Measurements from ENCODE around the gene CFAP100.

DNA sequence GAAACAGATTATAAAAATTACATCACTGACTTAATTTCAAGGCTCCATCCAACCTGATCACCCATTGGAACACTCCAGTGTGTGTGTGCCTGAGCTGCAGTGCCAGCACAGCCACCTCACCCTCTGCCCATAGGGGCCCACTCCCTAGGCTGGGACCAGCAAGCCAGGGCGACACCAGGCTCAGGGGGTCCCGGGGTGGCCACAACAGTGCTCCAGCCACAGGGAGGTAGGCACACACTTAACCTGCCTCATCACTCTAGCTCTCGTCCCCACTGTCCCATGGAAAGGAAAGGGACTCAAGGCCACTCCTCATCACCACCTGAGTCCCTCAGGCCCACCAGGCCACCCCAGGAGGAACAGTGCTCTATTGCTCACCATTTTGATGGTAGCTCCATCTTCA is 56.0 kb downstream of the CFAP100 start:
- TF ChIP-seq, protein P1, sequence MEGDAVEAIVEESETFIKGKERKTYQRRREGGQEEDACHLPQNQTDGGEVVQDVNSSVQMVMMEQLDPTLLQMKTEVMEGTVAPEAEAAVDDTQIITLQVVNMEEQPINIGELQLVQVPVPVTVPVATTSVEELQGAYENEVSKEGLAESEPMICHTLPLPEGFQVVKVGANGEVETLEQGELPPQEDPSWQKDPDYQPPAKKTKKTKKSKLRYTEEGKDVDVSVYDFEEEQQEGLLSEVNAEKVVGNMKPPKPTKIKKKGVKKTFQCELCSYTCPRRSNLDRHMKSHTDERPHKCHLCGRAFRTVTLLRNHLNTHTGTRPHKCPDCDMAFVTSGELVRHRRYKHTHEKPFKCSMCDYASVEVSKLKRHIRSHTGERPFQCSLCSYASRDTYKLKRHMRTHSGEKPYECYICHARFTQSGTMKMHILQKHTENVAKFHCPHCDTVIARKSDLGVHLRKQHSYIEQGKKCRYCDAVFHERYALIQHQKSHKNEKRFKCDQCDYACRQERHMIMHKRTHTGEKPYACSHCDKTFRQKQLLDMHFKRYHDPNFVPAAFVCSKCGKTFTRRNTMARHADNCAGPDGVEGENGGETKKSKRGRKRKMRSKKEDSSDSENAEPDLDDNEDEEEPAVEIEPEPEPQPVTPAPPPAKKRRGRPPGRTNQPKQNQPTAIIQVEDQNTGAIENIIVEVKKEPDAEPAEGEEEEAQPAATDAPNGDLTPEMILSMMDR (IDR thresholded peaks at IDR 0.05), result no peak
- no peak for TF ChIP-seq POLR2A (IDR thresholded peaks at IDR 0.05)
